GM10266 (cell line): Measurements from ENCODE around the gene TK1.

ENCODE experiments used
- DNase-seq: peaks from one replicate; pipeline ENCODE4 v3.0.0; 2012; ENCODE audit errors: extremely low spot score
- TF ChIP-seq, protein P1 (sequence below): IDR thresholded peaks from 2 replicates; pipeline ENCODE4 v1.5.1; 2012; ENCODE audit warnings: mild to moderate bottlenecking, low read depth; ENCODE audit not compliant: control insufficient read depth, insufficient read depth; ENCODE audit errors: missing control alignments

Gene TK1

GRCh38 chr17:78126895-78127238, 60.0 kb downstream of the TK1 start:
- TF ChIP-seq, protein P1, sequence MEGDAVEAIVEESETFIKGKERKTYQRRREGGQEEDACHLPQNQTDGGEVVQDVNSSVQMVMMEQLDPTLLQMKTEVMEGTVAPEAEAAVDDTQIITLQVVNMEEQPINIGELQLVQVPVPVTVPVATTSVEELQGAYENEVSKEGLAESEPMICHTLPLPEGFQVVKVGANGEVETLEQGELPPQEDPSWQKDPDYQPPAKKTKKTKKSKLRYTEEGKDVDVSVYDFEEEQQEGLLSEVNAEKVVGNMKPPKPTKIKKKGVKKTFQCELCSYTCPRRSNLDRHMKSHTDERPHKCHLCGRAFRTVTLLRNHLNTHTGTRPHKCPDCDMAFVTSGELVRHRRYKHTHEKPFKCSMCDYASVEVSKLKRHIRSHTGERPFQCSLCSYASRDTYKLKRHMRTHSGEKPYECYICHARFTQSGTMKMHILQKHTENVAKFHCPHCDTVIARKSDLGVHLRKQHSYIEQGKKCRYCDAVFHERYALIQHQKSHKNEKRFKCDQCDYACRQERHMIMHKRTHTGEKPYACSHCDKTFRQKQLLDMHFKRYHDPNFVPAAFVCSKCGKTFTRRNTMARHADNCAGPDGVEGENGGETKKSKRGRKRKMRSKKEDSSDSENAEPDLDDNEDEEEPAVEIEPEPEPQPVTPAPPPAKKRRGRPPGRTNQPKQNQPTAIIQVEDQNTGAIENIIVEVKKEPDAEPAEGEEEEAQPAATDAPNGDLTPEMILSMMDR = no peak
- no peak for DNase-seq

GRCh38 chr17:78125976-78126894, 60.6 kb downstream of the TK1 start:
- DNase-seq = peak; percentile 28
- TF ChIP-seq, protein P1 = no peak

DNA sequence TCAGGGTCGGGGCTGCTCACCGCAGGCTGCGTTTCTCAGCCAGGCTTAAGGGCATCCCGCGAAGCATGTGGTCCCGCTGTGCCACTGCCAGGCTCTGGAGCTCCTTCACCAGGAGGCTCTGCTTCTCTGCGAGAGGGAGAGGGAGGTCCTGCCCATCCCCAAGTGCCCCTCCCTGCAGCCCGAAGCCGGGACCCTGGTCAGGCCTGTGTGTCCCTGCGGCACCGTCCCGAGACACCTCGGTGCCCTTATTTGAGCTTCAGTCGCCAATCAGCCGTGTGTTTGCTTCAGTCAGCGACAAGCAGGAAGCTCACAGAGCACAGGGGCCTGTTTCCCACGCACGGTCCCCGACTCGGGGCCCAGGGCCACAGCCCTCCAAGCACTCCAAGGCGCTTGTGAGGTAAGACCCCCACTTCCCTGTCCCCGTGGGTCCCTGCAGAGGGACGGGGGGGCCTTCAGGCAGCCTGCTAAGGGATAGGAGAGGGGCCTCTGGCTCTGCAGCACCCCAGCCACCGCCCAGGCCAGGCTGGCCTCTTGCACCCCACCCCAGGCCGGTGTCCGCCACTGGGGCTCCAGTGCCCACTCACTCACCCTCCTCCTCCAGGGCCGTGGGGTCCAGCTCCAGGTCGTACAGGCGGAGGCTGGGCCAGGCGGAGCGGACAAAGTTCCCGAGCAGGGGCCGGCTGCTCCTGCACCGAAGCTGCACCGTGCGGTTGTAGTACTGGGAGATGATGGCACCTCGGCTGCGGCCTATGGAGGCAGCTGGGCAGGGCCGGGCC, 61.5 kb downstream of the TK1 start:
- no peak for DNase-seq
- TF ChIP-seq, protein P1 = no peak

DNA sequence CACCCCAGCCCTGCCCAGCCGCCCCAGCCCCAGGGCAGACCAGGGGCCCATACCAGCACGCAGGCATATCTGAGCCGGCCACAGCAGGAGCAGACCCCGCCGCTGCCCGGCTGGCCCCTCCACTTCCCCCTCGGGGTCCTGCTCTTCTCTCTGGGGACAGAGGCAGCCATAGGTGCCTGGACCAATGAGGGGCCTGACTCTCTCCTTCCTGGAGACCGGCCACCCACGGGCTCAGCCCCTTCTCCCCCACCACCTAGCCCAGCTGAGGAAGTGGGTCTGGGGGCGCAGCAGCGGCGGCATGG, 62.1 kb downstream of the TK1 start:
- DNase-seq = no peak
- TF ChIP-seq, protein P1 = no peak
